Mucosa of stomach (tissue), 1 donor: ENCODE results near the gene SLC49A3.

ENCODE experiments used
- H3K27me3 ChIP-seq: one replicate; pipeline ENCODE4 v1.7.0; 2013; ENCODE audit warnings: mild to moderate bottlenecking, low read length; ENCODE audit not compliant: control insufficient read depth, insufficient read depth
- H3K36me3 ChIP-seq: one replicate; pipeline ENCODE4 v1.7.0; 2013; ENCODE audit warnings: low read length; ENCODE audit not compliant: control insufficient read depth, insufficient read depth
- H3K4me1 ChIP-seq: one replicate; pipeline ENCODE4 v1.7.0; 2013; ENCODE audit warnings: mild to moderate bottlenecking, low read length; ENCODE audit not compliant: control insufficient read depth, insufficient read depth
- H3K4me3 ChIP-seq: one replicate; pipeline ENCODE4 v1.7.0; 2013; ENCODE audit warnings: low read length
- H3K9ac ChIP-seq: one replicate; pipeline ENCODE4 v1.7.0; 2013; ENCODE audit warnings: mild to moderate bottlenecking, low read length, moderate library complexity
- H3K9me3 ChIP-seq: one replicate; pipeline ENCODE4 v1.7.0; 2013; ENCODE audit warnings: mild to moderate bottlenecking, low read length, moderate library complexity; ENCODE audit not compliant: control insufficient read depth
- donor health status: Pancreatic carcinoma.

SLC49A3 gene

GRCh38 chr4:681736-682451 lies 7.1 kb downstream of the SLC49A3 start:
- H3K4me3 ChIP-seq = no peak overlapping the region
- H3K36me3 ChIP-seq = no peaks in the 10 kb centered on the region
- no peak overlapping the region for H3K9ac ChIP-seq
- no peaks in the 10 kb centered on the region for H3K27me3 ChIP-seq
- H3K4me1 ChIP-seq = peaks cover 58% of the 10 kb centered on the region
- no peaks in the 10 kb centered on the region for H3K9me3 ChIP-seq

GRCh38 chr4:680928-681645 lies 7.9 kb downstream of the SLC49A3 start:
- H3K4me3 ChIP-seq = no peak overlapping the region
- no peak overlapping the region for H3K9ac ChIP-seq
- H3K27me3 ChIP-seq = no peaks in the 10 kb centered on the region
- no peaks in the 10 kb centered on the region for H3K36me3 ChIP-seq
- H3K4me1 ChIP-seq = peaks cover 54% of the 10 kb centered on the region
- no peaks in the 10 kb centered on the region for H3K9me3 ChIP-seq

GRCh38 chr4:680551-680927 lies 8.4 kb downstream of the SLC49A3 start:
- H3K9me3 ChIP-seq = no peaks in the 10 kb centered on the region
- H3K27me3 ChIP-seq = no peaks in the 10 kb centered on the region
- no peak overlapping the region for H3K9ac ChIP-seq
- H3K4me1 ChIP-seq = peaks cover 59% of the 10 kb centered on the region
- H3K36me3 ChIP-seq = no peaks in the 10 kb centered on the region
- H3K4me3 ChIP-seq = no peak overlapping the region

GRCh38 chr4:680091-680490 lies 8.9 kb downstream of the SLC49A3 start:
- Histone ChIP-seq H3K9me3 (no peaks in the 10 kb centered on the region), H3K27me3 (no peaks in the 10 kb centered on the region), H3K36me3 (no peaks in the 10 kb centered on the region), H3K4me3 (no peak overlapping the region), H3K4me1 (peaks cover 64% of the 10 kb centered on the region), H3K9ac (no peak overlapping the region)

- no peaks in the 10 kb centered on the region for H3K27me3 ChIP-seq
- H3K9ac ChIP-seq = no peak overlapping the region
- H3K4me1 ChIP-seq = peaks cover 67% of the 10 kb centered on the region
- no peak overlapping the region for H3K4me3 ChIP-seq
- H3K36me3 ChIP-seq = no peaks in the 10 kb centered on the region
- no peaks in the 10 kb centered on the region for H3K9me3 ChIP-seq
Observed at GRCh38 chr4:679629-680028, 9.3 kb downstream of the SLC49A3 start.

GRCh38 chr4:679104-679481 lies 9.9 kb downstream of the SLC49A3 start:
- Histone ChIP-seq H3K9me3 (no peaks in the 10 kb centered on the region), H3K27me3 (no peaks in the 10 kb centered on the region), H3K4me1 (peaks cover 62% of the 10 kb centered on the region), H3K36me3 (no peaks in the 10 kb centered on the region), H3K4me3 (no peak overlapping the region), H3K9ac (no peak overlapping the region)

GRCh38 chr4:678331-679103 lies 10.4 kb downstream of the SLC49A3 start:
- Histone ChIP-seq H3K27me3 (no peaks in the 10 kb centered on the region), H3K4me3 (no peak overlapping the region), H3K36me3 (no peaks in the 10 kb centered on the region), H3K4me1 (peaks cover 58% of the 10 kb centered on the region), H3K9me3 (no peaks in the 10 kb centered on the region), H3K9ac (no peak overlapping the region)

GRCh38 chr4:677431-678293 lies 11.3 kb downstream of the SLC49A3 start:
- H3K27me3 ChIP-seq = no peaks in the 10 kb centered on the region
- H3K9me3 ChIP-seq = no peaks in the 10 kb centered on the region
- no peak overlapping the region for H3K9ac ChIP-seq
- no peak overlapping the region for H3K4me3 ChIP-seq
- peaks cover 62% of the 10 kb centered on the region for H3K4me1 ChIP-seq
- H3K36me3 ChIP-seq = no peaks in the 10 kb centered on the region

GRCh38 chr4:676871-677235 lies 12.1 kb downstream of the SLC49A3 start:
- Histone ChIP-seq H3K27me3 (no peaks in the 10 kb centered on the region), H3K4me1 (peaks cover 54% of the 10 kb centered on the region), H3K4me3 (no peak overlapping the region), H3K9ac (no peak overlapping the region), H3K36me3 (no peaks in the 10 kb centered on the region), H3K9me3 (no peaks in the 10 kb centered on the region)

GRCh38 chr4:675980-676870 lies 12.7 kb downstream of the SLC49A3 start:
- H3K27me3 ChIP-seq = no peaks in the 10 kb centered on the region
- H3K9me3 ChIP-seq = no peaks in the 10 kb centered on the region
- H3K9ac ChIP-seq = no peak overlapping the region
- H3K4me3 ChIP-seq = no peak overlapping the region
- no peaks in the 10 kb centered on the region for H3K36me3 ChIP-seq
- H3K4me1 ChIP-seq = peaks cover 52% of the 10 kb centered on the region
